KMS-11 (cell line): Measurements from ENCODE around the gene MED13L.

Experiments
- H2AFZ ChIP-seq: fragments of 200-600 bp; sonication (generic); 2 replicates; pipeline ENCODE4 v1.6.1; 2016; ENCODE audit warnings: antibody characterized with exemption, mixed run types, low read depth
- H3K27ac ChIP-seq: fragments of 200-600 bp; sonication (generic); 2 replicates; pipeline ENCODE4 v1.6.1; 2016; ENCODE audit warnings: mild to moderate bottlenecking, mixed run types
- H3K27me3 ChIP-seq: fragments of 200-600 bp; sonication (generic); 2 replicates; pipeline ENCODE4 v1.6.1; 2017; ENCODE audit warnings: mild to moderate bottlenecking, low read depth, mixed run types, moderate library complexity; ENCODE audit not compliant: insufficient read depth
- H3K36me3 ChIP-seq: fragments of 200-600 bp; sonication (generic); 2 replicates; pipeline ENCODE4 v1.6.1; 2017; ENCODE audit warnings: mild to moderate bottlenecking, mixed run types; ENCODE audit not compliant: insufficient read depth
- H3K4me1 ChIP-seq: fragments of 200-600 bp; sonication (generic); 2 replicates; pipeline ENCODE4 v1.6.1; 2016; ENCODE audit warnings: mild to moderate bottlenecking, low read depth, mixed run types; ENCODE audit not compliant: poor library complexity, severe bottlenecking
- H3K4me2 ChIP-seq: fragments of 200-600 bp; sonication (generic); 2 replicates; pipeline ENCODE4 v1.7.0; 2016; ENCODE audit warnings: mild to moderate bottlenecking, mixed run types
- H3K4me3 ChIP-seq: fragments of 200-600 bp; sonication (generic); IDR thresholded peaks from 2 replicates; pipeline ENCODE4 v1.6.1; 2017; ENCODE audit warnings: low read depth, low read length, mixed read lengths; ENCODE audit not compliant: insufficient read depth
- H3K79me2 ChIP-seq: fragments of 200-600 bp; sonication (generic); 2 replicates; pipeline ENCODE4 v1.6.1; 2016; ENCODE audit warnings: low read depth, mixed run types; ENCODE audit not compliant: insufficient read depth
- H3K9ac ChIP-seq: fragments of 200-600 bp; sonication (generic); 2 replicates; pipeline ENCODE4 v1.6.1; 2016; ENCODE audit warnings: mild to moderate bottlenecking, mixed run types
- H4K20me1 ChIP-seq: fragments of 200-600 bp; sonication (generic); 2 replicates; pipeline ENCODE4 v1.6.1; 2016; ENCODE audit warnings: mild to moderate bottlenecking, mixed run types; ENCODE audit not compliant: insufficient read depth
- TF ChIP-seq, protein P1 (sequence below): fragments of 200-600 bp; sonication (generic); conservative IDR thresholded peaks from 2 replicates; pipeline ENCODE4 v1.6.1; 2017; ENCODE audit warnings: low read depth, mild to moderate bottlenecking, antibody characterized with exemption, low read length, moderate library complexity, mixed read lengths

Gene MED13L

DNA sequence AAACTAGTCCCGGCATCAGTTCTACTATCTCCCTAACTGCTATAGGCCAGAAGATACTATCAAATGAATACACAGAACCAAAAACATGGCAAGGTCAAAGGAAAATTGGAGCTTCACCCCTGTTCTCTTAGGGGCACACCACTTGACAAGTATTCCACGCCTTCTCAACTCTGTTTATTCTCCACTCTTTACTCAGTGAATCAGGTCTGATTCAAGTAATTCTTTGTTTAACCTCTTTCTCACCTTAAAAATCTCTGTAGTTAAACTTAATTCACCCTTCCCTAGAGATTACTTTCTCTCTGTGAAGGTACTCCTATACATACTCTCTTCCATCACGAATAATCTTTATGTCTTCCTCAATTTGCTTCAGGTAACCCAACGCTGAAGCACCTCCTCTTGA, 248.9 kb downstream of the MED13L start:
- no peak overlapping the region for H2AFZ ChIP-seq
- H3K36me3 ChIP-seq = no peaks in the 10 kb centered on the region
- no peak overlapping the region for H3K9ac ChIP-seq
- H3K27me3 ChIP-seq = no peaks in the 10 kb centered on the region
- H4K20me1 ChIP-seq = no peaks in the 10 kb centered on the region
- H3K4me2 ChIP-seq = no peak overlapping the region
- no peak overlapping the region for H3K4me3 ChIP-seq
- 0 out of 2 replicates have a peak, but pooled peaks cover 5% of the 10 kb centered on the region for H3K79me2 ChIP-seq
- peaks cover 22% of the 10 kb centered on the region for H3K4me1 ChIP-seq
- no peak overlapping the region for H3K27ac ChIP-seq
- TF ChIP-seq, protein P1, sequence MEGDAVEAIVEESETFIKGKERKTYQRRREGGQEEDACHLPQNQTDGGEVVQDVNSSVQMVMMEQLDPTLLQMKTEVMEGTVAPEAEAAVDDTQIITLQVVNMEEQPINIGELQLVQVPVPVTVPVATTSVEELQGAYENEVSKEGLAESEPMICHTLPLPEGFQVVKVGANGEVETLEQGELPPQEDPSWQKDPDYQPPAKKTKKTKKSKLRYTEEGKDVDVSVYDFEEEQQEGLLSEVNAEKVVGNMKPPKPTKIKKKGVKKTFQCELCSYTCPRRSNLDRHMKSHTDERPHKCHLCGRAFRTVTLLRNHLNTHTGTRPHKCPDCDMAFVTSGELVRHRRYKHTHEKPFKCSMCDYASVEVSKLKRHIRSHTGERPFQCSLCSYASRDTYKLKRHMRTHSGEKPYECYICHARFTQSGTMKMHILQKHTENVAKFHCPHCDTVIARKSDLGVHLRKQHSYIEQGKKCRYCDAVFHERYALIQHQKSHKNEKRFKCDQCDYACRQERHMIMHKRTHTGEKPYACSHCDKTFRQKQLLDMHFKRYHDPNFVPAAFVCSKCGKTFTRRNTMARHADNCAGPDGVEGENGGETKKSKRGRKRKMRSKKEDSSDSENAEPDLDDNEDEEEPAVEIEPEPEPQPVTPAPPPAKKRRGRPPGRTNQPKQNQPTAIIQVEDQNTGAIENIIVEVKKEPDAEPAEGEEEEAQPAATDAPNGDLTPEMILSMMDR = no peak

DNA sequence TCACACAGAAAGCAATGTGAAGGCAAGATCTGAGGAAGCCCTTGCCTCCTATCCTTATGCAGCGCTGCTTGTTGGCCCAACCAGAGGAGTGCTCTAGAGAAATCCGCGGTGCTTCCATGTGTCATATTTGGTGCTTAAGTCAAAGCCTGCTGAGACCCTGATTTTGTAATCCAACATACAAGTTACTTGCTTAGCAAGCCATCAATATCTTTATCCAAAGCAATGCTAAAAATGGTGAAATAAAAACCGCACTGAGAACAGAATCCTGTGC, 250.0 kb downstream of the MED13L start:
- Histone ChIP-seq H3K9ac (no peak overlapping the region), H3K36me3 (no peaks in the 10 kb centered on the region), H3K27ac (no peak overlapping the region), H3K4me3 (no peak overlapping the region), H3K4me2 (no peak overlapping the region; the same call in 1 of the 2 replicates), H2AFZ (no peak overlapping the region), H4K20me1 (no peaks in the 10 kb centered on the region), H3K4me1 (peaks cover 22% of the 10 kb centered on the region), H3K79me2 (peaks cover 5% of the 10 kb centered on the region; the same call in 1 of the 2 replicates), H3K27me3 (no peaks in the 10 kb centered on the region)
- TF ChIP-seq, protein P1 = no peak

DNA sequence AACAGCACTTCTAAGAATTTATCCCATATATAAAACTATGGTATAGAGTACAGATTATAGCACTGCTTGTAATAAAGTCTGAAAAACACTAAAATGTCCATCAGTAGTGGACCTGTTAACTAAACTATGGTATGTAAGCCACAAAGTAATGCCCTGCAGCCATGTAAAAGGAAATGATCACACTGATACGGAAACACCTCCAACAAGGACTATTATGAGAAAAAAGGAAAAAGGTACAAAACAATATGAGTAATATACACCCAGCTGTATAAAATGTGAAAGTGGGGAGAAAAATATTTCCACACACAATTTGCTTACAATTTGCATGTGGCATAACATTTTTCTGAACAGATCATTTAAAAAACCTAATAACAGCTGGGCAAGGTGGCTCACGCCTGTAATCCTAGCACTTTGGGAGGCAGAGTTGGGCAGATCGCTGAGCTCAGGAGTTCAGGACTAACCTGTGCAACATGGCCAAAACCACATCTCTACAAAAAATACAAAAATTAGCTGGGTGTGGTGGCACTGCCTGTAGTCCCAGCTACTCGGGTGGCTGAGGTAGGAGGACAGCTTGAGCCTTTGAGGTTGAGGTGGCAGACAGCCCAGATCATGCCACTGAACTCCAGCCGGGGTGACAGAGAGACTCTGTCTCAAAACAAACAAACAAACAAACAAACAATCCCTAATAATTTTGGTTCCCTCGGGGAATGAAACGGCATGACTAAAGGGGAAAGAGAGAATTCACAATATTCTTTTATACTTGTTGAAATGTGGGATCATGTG, 250.5 kb downstream of the MED13L start:
- Histone ChIP-seq H2AFZ (no peak overlapping the region), H3K4me3 (no peak overlapping the region), H3K27ac (no peak overlapping the region), H3K4me2 (no peak overlapping the region; the same call in 1 of the 2 replicates), H3K4me1 (peaks cover 22% of the 10 kb centered on the region), H3K27me3 (no peaks in the 10 kb centered on the region), H3K36me3 (no peaks in the 10 kb centered on the region), H3K79me2 (peaks cover 5% of the 10 kb centered on the region; the same call in 1 of the 2 replicates), H3K9ac (no peak overlapping the region), H4K20me1 (no peaks in the 10 kb centered on the region)
- TF ChIP-seq, protein P1 = no peak

DNA sequence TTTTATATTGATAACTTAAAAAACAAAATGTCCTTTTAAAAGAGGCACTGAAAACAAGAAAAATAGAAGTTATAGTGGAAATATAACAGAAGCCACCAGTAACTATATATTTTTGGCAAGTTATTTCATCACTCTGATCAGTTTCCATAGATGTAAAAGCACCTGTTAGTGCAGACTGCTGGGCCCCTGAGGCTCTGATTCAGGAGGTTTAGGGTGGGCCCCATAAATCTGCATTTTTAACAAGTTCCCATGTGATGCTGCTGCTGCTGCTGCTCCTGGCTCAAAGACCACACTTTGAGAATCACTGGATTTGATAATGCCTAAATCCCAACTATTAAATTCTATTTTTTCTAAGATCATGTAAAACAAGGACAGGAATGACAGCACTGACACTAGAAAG, 251.1 kb downstream of the MED13L start:
- Histone ChIP-seq H3K36me3 (no peaks in the 10 kb centered on the region), H3K4me1 (peaks cover 22% of the 10 kb centered on the region), H3K27me3 (no peaks in the 10 kb centered on the region), H3K4me3 (no peak overlapping the region), H3K4me2 (no peak overlapping the region), H3K27ac (no peak overlapping the region), H2AFZ (no peak overlapping the region), H3K79me2 (peaks cover 5% of the 10 kb centered on the region; the same call in 1 of the 2 replicates), H4K20me1 (no peaks in the 10 kb centered on the region), H3K9ac (no peak overlapping the region)
- TF ChIP-seq, protein P1 = no peak
